Mesendoderm (in vitro differentiated cells): Measurements from ENCODE around the gene FAM171A1.

Experiments
- DNase-seq: peaks from one replicate; pipeline ENCODE4 v3.0.0; 2013
- H2AK5ac ChIP-seq: 2 replicates; pipeline ENCODE4 v1.6.1; 2013; ENCODE audit warnings: low read length, inconsistent platforms
- H2BK120ac ChIP-seq: 2 replicates; pipeline ENCODE4 v1.6.1; 2013; ENCODE audit warnings: low read depth, mild to moderate bottlenecking, low read length, moderate library complexity, mixed read lengths
- H2BK15ac ChIP-seq: replicated peaks from 2 replicates; pipeline ENCODE4 v1.6.1; 2013; ENCODE audit warnings: low read depth, mild to moderate bottlenecking, moderate library complexity
- H2BK5ac ChIP-seq: 2 replicates; pipeline ENCODE4 v1.6.1; 2013; ENCODE audit warnings: low read length, inconsistent platforms
- H3K18ac ChIP-seq: 2 replicates; pipeline ENCODE4 v1.6.1; 2013; ENCODE audit warnings: mild to moderate bottlenecking, low read length, mixed read lengths
- H3K23ac ChIP-seq: one replicate; pipeline ENCODE4 v1.6.1; 2013; ENCODE audit warnings: low read length
- H3K27ac ChIP-seq: 2 replicates; pipeline ENCODE4 v1.5.1; 2013; ENCODE audit warnings: low read depth, mild to moderate bottlenecking, inconsistent platforms, low read length, moderate library complexity
- H3K27me3 ChIP-seq: 2 replicates; pipeline ENCODE4 v1.6.1; 2013; ENCODE audit warnings: low read length, control low read depth, mild to moderate bottlenecking, inconsistent platforms; ENCODE audit not compliant: insufficient read depth, poor library complexity
- H3K36me3 ChIP-seq: 2 replicates; pipeline ENCODE4 v1.6.1; 2013; ENCODE audit warnings: low read length, inconsistent platforms; ENCODE audit not compliant: control insufficient read depth, insufficient read depth
- H3K4ac ChIP-seq: one replicate; pipeline ENCODE4 v1.6.1; 2013; ENCODE audit warnings: low read depth, mild to moderate bottlenecking, low read length, moderate library complexity
- H3K4me1 ChIP-seq: 2 replicates; pipeline ENCODE4 v1.6.1; 2013; ENCODE audit warnings: low read depth, low read length, inconsistent platforms; ENCODE audit not compliant: control insufficient read depth
- H3K4me2 ChIP-seq: 2 replicates; pipeline ENCODE4 v1.6.1; 2013; ENCODE audit warnings: low read length
- H3K4me3 ChIP-seq: 2 replicates; pipeline ENCODE4 v1.5.1; 2013; ENCODE audit warnings: mild to moderate bottlenecking, low read length
- H3K56ac ChIP-seq: one replicate; pipeline ENCODE4 v1.6.1; 2013; ENCODE audit warnings: low read length
- H3K79me1 ChIP-seq: 2 replicates; pipeline ENCODE4 v1.6.1; 2013; ENCODE audit warnings: low read length, inconsistent platforms
- H3K79me2 ChIP-seq: 2 replicates; pipeline ENCODE4 v1.6.1; 2013; ENCODE audit warnings: mild to moderate bottlenecking, low read length; ENCODE audit not compliant: control insufficient read depth, insufficient read depth
- H3K9ac ChIP-seq: 2 replicates; pipeline ENCODE4 v1.6.1; 2013; ENCODE audit warnings: low read length, inconsistent platforms
- H4K5ac ChIP-seq: one replicate; pipeline ENCODE4 v1.6.1; 2013; ENCODE audit warnings: low read length
- H4K8ac ChIP-seq: one replicate; pipeline ENCODE4 v1.6.1; 2013; ENCODE audit warnings: low read depth, mild to moderate bottlenecking, control low read depth, low read length, moderate library complexity
- WGBS: extraction: QIAGEN DNeasy Blood & Tissue Kit; methylation state at CpG from one replicate; pipeline ENCODE4 v1.1.7; 2013; ENCODE audit warnings: low lambda C conversion rate, missing lambda C conversion rate; ENCODE audit not compliant: insufficient coverage; ENCODE audit errors: extremely low coverage; 5-methylcytosine and 5-hydroxymethylcytosine counted together

The FAM171A1 gene

DNA sequence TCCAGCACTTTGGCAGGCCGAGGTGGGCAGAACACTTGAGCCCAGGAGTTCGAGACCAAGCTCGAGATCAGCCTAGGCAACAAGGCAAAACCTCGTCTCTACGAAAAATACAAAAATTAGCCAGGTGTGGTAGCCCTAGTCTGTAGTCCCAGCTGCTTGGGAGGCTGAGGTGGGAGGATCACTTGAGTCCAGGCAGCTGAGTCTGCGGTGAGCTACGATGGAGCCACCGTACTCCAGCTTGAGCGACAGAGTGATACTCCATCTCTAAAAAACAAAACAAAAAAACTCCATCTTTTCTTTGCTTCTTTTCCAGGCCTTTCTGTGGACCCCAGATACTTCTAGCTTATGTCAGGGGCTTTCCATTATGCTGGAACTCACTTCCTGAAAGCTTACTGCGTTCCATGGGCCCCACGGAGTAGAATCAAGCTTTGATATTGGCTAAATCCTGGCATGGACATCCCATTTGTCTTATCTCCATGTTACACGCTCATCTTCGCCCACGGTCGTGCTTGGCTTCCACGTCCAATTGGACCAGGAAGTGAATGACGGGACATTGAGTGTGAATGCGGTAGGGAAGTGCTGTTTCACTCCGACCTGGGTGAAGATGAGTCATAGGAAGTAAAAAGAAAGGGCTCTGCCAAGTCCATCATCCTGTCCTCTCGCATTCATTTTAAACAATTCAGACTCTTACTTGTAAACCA, 45.7 kb downstream of the FAM171A1 start:
- H2AK5ac ChIP-seq = no peak overlapping the region
- H3K4me2 ChIP-seq = no peak overlapping the region
- DNase-seq = peak; percentile 46
- H3K79me2 ChIP-seq = peaks cover 5% of the 10 kb centered on the region
- H3K79me1 ChIP-seq = peaks cover 16% of the 10 kb centered on the region
- H3K4me3 ChIP-seq = no peak overlapping the region
- no peak overlapping the region for H3K4ac ChIP-seq
- no CpG with 5 or more reads among the region's 20 CpGs for WGBS
- H4K8ac ChIP-seq = no peak overlapping the region
- H3K23ac ChIP-seq = no peak overlapping the region
- H2BK120ac ChIP-seq = peak overlapping the region; percentile 35
- H3K56ac ChIP-seq = no peak overlapping the region
- H3K27me3 ChIP-seq = no peaks in the 10 kb centered on the region
- no peak overlapping the region for H2BK15ac ChIP-seq
- H4K5ac ChIP-seq = no peak overlapping the region
- no peaks in the 10 kb centered on the region for H3K4me1 ChIP-seq
- no peaks in the 10 kb centered on the region for H3K36me3 ChIP-seq
- H3K27ac ChIP-seq = no peak overlapping the region
- H3K18ac ChIP-seq = peak overlapping the region; percentile 1
- H2BK5ac ChIP-seq = no peak overlapping the region
- H3K9ac ChIP-seq = no peak overlapping the region

- Histone ChIP-seq H3K27ac (no peak overlapping the region), H3K4ac (no peak overlapping the region), H3K18ac (no peak overlapping the region), H3K23ac (no peak overlapping the region), H3K36me3 (no peaks in the 10 kb centered on the region), H3K27me3 (no peaks in the 10 kb centered on the region), H3K9ac (no peak overlapping the region), H4K8ac (no peak overlapping the region), H3K4me1 (no peaks in the 10 kb centered on the region), H3K79me2 (peaks cover 5% of the 10 kb centered on the region), H2BK120ac (peak overlapping the region; percentile 35), H3K56ac (no peak overlapping the region), H2BK15ac (no peak overlapping the region), H2AK5ac (no peak overlapping the region), H3K79me1 (peaks cover 16% of the 10 kb centered on the region), H3K4me3 (no peak overlapping the region), H3K4me2 (no peak overlapping the region), H4K5ac (no peak overlapping the region), H2BK5ac (no peak overlapping the region)
- DNase-seq = no peak
- no CpG with 5 or more reads among the region's 6 CpGs for WGBS
Observed at GRCh38 chr10:15324611-15325010, 46.5 kb downstream of the FAM171A1 start.

GRCh38 chr10:15324113-15324512, 47.0 kb downstream of the FAM171A1 start:
- no peak overlapping the region for H3K4ac ChIP-seq
- no peak overlapping the region for H2BK120ac ChIP-seq
- no peak overlapping the region for H3K9ac ChIP-seq
- H3K4me1 ChIP-seq = no peaks in the 10 kb centered on the region
- no peak overlapping the region for H4K5ac ChIP-seq
- no peak overlapping the region for H3K27ac ChIP-seq
- H4K8ac ChIP-seq = no peak overlapping the region
- H2BK15ac ChIP-seq = no peak overlapping the region
- 100% methylated on average over 2 of the region's 8 CpGs for WGBS
- H3K79me2 ChIP-seq = peaks cover 5% of the 10 kb centered on the region
- no peak overlapping the region for H3K56ac ChIP-seq
- peak; percentile 42 for DNase-seq
- H3K79me1 ChIP-seq = peaks cover 15% of the 10 kb centered on the region
- no peaks in the 10 kb centered on the region for H3K36me3 ChIP-seq
- H2BK5ac ChIP-seq = no peak overlapping the region
- H2AK5ac ChIP-seq = no peak overlapping the region
- no peak overlapping the region for H3K4me2 ChIP-seq
- H3K27me3 ChIP-seq = no peaks in the 10 kb centered on the region
- no peak overlapping the region for H3K4me3 ChIP-seq
- no peak overlapping the region for H3K23ac ChIP-seq
- H3K18ac ChIP-seq = no peak overlapping the region

- no peak overlapping the region for H4K5ac ChIP-seq
- H2BK15ac ChIP-seq = no peak overlapping the region
- H3K79me1 ChIP-seq = peaks cover 17% of the 10 kb centered on the region
- peaks cover 7% of the 10 kb centered on the region for H3K79me2 ChIP-seq
- no peak overlapping the region for H4K8ac ChIP-seq
- no peak overlapping the region for H2AK5ac ChIP-seq
- H2BK5ac ChIP-seq = no peak overlapping the region
- DNase-seq = no peak
- no peak overlapping the region for H3K9ac ChIP-seq
- H3K23ac ChIP-seq = no peak overlapping the region
- no peaks in the 10 kb centered on the region for H3K27me3 ChIP-seq
- no peak overlapping the region for H3K18ac ChIP-seq
- H3K4me2 ChIP-seq = no peak overlapping the region
- no peak overlapping the region for H3K4ac ChIP-seq
- H3K4me3 ChIP-seq = no peak overlapping the region
- no peak overlapping the region for H3K56ac ChIP-seq
- WGBS = no CpG with 5 or more reads among the region's 2 CpGs
- no peaks in the 10 kb centered on the region for H3K4me1 ChIP-seq
- no peaks in the 10 kb centered on the region for H3K36me3 ChIP-seq
- H3K27ac ChIP-seq = no peak overlapping the region
- H2BK120ac ChIP-seq = no peak overlapping the region
Observed at GRCh38 chr10:15322356-15322755, 48.7 kb downstream of the FAM171A1 start.

- Histone ChIP-seq H3K56ac (no peak overlapping the region), H2BK120ac (no peak overlapping the region), H3K79me2 (peaks cover 7% of the 10 kb centered on the region), H3K23ac (no peak overlapping the region), H3K9ac (no peak overlapping the region), H2BK5ac (no peak overlapping the region), H3K4ac (no peak overlapping the region), H3K36me3 (no peaks in the 10 kb centered on the region), H3K27me3 (no peaks in the 10 kb centered on the region), H3K27ac (no peak overlapping the region), H3K18ac (no peak overlapping the region), H2AK5ac (no peak overlapping the region), H3K4me3 (no peak overlapping the region), H3K79me1 (peaks cover 19% of the 10 kb centered on the region), H4K5ac (no peak overlapping the region), H2BK15ac (no peak overlapping the region), H4K8ac (no peak overlapping the region), H3K4me1 (peaks cover under 1% of the 10 kb centered on the region), H3K4me2 (no peak overlapping the region)
- WGBS = no CpG with 5 or more reads among the region's 6 CpGs
- no peak for DNase-seq
Observed at GRCh38 chr10:15321431-15322341, 49.4 kb downstream of the FAM171A1 start.
